NCI-H146 treated with DMSO at 0.1 percent for 48 hours (cell line): Measurements from ENCODE around the gene ARL4D.
"Not testable (repeated sequence)": the region's sequence is repeated elsewhere in the genome, so short reads cannot be mapped to it uniquely, and the experiment has no call there.

ENCODE experiments used
- DNase-seq: peaks from one replicate; lab custom pipeline; 2025; ENCODE audit not compliant: unreplicated experiment; lab: John Stamatoyannopoulos, UW

The ARL4D gene

DNA sequence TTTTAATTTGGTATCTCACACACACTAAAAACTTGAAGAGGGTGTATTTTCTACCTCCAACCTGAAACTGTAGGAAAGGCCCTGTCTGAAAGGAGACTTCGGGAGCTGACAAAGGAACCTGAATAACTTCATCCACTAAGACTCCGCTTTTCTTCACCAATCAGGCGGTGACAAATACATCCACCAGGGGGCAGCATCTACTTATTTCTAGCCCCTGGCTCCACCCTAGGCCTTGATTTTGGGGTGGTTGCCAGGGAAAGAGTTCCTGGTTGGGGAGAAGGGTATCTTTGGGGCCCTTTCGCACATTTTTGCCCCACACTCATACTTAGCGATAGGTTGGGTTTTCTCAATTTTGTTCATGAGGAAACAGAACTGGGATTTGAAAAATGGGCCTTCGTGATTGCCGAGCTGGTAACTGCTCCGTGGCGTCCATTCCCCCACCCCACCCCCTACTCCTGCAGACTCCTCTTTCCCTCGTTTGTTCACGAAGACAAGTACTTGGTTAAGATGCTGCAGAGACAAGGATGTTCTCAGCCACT, 4.8 kb upstream of the ARL4D start:
- DNase-seq: peak; percentile 35

DNA sequence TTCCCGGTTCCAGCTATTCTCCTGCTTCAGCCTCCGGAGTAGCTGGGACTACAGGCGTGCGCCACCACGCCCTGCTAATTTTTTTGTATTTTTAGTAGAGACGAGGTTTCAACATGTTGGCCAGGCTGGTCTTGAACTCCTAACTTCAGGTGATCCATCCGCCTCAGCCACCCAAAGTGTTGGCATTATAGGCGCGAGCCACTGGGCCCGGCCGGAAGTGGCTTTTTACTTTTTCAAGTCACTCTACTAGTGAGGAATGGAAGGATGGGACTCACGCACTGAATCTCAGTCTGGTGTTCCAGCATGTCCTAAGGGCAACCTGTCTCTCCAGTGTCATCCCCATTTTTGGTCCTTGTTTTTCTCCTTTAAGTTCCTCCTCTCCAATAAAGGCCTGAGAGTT, 4.1 kb upstream of the ARL4D start:
- not testable (repeated sequence) for DNase-seq

DNA sequence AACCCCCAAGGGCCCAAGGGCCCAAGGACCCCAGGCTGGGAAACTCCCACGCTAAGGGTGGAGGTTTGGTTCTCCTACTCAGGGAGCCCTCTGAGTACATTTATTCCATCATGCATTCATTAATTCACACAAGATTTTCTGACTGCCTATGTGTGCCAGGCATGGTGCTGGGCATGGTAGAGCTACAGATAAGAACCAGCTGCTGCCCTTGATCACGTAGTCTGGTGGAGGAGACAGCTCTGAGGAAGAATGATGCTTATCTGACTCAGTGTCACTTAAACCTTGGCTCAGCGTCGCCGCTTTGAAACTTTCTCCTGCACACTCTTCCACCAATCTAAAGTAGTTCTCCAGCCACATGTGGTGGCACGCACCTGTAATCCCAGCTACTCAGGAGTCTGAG, 3.6 kb upstream of the ARL4D start:
- DNase-seq: no peak

DNA sequence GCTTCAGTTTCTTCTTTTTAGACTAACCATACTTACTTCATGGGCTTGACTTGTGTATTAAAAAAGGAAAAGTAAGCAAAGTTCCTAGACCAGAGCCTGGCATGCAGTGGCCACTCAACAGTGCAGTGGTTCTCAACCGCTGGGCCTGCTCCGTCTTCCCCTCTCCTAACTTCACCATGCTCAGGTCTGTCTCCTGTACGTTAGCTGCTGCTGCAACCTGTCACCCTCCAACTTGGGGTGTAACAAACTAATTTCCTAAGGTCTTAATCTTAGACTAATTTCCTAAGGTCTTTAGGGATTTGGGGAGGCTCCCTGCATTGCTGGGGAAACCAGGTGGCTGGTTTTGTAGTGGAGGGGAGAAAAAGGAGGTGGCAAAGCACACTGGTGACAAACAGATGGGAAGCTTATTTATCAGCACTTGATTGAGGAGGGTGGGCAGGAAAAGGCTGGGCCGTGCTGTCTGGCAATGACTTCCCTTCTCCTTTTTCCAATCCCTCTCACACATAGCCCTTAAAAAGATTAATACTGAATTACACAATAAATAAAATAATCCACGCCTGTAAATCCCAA, 2.2 kb upstream of the ARL4D start:
- no peak for DNase-seq

DNA sequence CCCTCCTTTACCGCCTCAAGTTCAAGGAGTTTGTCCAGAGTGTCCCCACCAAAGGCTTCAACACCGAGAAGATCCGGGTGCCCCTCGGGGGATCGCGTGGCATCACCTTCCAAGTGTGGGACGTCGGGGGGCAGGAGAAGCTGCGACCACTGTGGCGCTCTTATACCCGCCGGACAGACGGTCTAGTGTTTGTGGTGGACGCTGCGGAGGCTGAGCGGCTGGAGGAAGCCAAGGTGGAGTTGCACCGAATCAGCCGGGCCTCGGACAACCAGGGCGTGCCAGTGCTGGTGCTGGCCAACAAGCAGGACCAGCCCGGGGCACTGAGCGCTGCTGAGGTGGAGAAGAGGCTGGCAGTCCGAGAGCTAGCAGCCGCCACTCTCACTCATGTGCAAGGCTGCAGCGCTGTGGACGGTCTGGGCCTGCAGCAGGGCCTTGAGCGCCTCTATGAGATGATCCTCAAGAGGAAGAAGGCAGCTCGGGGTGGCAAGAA, 1.1 kb downstream of the ARL4D start:
- DNase-seq: no peak

DNA sequence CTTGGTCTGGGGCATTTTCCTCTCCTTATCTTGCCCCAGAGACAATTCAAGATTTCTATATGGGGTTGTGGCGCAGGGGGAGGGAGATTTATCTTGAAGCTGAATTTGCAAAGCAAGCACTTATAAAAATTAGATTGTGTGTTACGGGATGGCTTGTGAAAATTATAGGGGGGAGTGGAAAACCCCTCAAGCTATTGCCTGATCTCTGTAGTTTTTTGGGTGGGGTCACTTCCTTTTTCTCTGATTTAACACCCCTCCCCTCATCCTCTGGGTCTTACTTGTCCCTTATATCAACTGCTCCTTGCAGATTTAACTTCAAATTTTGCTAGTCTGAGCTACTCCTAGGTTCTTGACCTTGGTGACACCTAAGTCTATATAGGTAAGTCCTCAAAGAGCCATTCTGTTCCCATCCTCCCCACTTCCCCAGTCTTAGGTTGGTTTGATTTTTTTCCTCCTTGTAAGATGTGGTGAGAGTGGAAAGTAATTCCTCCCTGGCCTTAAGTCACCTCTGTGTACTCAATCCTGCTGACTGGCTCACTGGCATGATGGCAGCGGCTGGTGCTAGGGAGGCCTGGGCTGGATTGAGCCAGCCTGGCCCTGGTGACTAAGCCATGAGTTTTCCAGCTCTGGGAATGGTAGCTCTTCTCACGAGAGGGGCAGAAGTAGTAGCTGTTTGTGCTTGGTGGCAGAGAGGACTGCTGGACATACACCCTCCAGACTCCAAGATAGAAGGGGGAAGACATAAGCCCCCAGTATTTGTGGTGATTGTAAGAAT, 2.3 kb downstream of the ARL4D start:
- DNase-seq: no peak

DNA sequence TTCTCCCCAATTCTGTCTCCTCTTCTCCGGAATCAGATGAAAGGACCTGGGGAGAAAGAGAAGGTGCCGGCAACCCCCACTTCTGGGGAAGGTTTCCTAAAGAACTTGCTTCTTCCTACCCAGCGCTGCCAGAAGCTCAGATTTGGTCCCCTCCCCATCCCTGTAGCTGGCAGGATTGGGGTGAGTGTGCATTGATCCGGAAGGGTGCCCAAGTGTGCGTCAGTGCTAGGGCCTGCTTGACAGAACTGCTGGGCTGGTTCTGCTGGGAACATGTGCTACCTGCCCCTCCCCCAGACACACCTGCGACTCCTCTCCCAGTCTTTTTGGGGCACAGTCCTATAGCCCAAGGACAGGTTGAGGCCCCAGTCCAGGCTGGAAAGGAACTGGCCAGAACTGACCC, 3.3 kb downstream of the ARL4D start:
- DNase-seq: no peak

DNA sequence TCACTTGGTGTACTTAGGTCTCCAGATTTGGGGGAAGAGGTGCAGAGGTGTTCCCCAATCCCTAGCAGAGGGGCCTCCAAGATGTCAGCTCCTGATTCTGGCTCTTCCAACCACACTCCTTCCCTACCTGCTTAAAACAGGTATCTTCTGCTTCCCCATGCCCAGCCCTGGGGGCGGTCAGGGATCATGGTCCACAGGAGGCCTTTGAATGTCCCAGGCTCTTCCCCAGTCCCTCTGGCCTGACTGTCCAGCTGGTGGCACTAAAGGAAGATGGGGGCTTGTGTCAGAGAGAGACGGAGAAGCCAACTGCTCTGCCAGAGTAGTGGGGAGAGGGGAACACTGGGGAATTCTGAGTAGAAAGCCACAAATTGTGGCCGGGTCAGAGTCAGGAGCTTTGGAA, 3.8 kb downstream of the ARL4D start:
- DNase-seq: no peak

DNA sequence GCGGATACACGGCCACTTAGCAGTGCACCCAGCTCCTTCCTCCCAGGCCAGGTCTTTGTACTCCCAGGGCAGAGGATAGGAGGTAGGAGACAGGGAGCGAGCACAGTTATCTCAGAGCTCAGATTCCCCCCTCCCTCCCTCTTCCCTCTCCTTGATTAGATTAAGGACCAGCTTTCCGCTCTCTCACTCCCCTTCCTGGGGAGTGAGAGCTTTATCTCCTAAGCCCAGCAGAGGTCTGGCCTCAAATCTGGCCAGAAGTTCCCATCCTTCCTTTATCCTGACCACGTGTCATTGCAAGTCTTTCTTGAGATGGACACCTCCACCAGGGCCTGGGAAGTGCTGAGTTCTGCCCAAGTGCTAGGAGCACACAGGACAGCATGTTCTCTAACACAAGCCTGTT, 5.1 kb downstream of the ARL4D start:
- DNase-seq: no peak

DNA sequence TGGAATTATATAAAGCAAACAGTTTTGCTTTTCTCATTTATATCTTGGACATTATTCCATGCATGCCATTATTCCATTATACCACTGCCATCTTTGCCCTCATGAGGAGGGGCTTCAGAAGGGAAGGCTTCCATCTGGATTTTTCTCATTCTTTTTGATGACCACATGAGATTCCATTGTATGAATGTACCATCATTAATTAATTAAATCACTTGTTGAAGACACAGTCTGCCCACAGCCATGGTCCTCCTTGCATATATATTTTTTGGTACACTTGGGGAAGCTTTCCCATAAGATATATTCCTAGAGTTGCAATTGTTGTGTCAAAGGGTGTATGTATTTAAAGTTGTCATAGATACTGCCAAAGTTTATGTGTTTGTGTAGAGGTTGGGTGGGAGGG, 7.1 kb downstream of the ARL4D start:
- DNase-seq: no peak

DNA sequence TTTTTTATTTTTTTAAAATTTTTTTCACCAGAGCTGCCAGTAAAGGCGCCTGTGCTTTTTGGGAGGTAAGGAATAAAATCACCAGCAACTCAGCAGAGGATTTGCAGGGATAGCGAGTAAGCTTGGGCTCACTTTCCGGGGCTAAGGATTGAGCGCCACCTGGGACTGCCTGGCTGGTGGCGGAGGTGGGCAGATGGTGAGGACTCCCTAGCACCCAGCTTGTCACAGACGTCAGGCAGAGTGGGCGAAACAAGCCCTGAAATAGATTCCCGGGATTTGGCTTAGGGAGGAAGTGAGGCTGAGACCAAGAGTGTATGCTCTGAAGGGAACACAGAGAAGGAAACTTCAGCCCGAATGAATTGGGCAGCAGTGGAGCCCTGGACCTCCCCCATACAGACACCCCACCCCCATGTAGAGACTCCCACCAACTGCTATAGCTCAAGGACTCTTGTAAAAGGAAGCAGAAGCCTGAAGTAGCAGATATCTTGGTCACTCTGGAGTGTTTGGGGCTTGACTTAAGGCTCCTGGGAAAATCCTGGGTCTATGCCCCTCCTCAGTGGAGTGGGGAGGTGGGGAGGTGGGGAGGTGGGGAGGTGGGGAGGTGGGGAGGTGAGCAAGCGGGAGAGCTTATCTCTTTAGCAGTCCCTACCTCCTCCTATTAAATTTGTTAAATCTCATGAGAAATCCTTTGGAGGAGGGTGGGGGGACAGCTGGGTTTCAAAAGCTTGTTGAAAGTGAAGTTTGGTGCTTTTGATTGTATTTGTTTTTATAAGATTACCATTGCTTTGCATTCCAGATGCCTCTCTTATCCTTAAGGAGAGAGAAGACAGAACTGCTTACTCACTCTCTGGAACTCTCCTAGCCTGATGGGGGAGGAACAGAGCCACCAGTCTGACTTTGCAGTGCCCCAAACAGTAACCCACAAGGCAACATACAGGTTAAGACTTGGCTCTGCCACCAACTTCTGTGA, 8.2 kb downstream of the ARL4D start:
- no peak for DNase-seq

DNA sequence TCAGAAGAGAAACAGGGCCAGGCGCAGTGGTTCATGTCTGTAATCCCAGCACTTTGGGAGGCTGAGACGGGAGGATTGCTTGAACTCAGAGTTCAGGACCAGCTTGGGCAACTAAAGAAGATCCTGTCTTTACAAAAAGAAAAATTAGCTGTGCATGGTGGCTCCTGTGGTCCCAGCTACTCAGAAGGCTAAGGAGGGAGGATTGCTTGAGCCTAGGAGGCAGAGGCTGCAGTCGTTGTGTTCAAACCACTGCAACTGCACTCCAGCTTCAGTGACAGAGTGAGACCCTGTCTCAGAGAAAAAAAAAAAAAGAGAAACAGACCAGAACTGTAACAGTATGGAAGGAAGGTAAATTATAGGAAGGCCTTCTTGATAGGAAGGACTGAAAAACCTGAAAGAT, 10.3 kb downstream of the ARL4D start:
- no peak for DNase-seq

DNA sequence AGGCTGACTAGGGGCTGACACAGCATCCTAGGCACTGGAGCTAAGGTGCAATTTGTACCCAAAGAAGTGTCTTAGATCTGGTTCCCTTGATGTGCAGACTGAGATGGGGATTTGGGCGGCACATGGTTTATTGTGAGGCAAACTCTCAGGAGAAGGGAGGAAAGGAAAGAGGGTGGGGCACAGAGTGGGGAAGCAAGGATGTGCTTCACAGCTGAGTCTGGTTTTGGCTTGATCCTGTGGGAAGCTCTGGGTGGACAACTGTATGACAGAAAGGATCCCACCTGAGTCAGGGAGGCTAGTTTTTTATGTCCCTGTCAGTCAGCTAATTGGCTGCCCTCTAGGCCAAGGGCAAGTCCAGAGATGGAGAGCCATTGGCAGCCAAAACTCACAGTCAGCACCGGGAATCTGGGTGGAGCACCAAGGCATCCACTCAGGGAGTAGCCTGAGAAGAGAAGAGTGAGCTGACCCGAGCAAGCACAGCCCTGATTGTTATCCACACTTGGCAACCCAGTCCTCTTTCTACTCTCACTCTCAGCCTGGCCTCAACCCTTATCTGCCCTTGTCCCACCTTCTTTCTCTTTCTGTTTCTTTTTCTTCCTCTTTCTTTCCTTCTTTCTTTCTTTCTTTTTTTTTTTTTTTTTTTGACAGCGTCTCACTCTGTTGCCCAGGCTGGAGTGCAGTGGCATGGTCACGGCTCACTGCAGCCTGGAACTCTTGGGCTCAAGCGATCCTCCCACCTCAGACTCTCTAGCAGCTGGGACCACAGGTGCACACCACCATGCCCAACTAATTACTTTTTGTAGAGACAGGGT, 12.0 kb downstream of the ARL4D start:
- DNase-seq: no peak

DNA sequence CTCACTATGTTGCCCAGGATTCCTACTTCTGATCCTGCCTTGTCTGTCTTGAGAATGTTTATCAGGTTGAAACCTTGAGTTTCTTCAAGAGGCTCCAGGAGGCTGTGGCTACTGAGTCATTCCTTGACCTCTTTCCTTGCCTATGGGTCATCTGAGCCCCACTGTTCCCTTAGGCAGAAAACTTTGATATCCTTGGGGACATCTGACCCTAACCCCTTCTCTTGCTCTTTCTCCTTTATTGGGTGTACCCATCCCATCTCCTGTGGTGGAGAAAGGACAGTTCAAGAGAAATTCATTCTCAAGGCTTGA, 12.5 kb downstream of the ARL4D start:
- no peak for DNase-seq

DNA sequence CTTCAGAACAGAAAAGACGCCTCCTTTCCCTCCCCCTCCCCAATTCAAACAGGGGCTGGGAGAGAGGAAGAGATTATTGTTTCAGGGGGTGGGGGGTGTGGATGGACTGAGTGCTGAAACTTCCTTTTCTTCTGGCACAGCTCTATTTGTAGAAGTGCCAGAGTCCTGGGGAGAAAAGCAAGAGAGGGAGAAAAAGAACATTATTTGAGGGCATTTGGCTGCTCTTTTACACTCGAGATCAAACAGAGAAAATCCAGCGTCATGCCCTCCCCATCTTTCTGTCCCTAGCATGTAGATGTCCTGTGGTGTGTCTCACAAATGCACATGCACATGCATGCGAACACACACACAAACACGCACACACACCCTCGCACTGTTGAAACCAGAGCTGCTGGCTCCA, 13.0 kb downstream of the ARL4D start:
- DNase-seq: no peak

DNA sequence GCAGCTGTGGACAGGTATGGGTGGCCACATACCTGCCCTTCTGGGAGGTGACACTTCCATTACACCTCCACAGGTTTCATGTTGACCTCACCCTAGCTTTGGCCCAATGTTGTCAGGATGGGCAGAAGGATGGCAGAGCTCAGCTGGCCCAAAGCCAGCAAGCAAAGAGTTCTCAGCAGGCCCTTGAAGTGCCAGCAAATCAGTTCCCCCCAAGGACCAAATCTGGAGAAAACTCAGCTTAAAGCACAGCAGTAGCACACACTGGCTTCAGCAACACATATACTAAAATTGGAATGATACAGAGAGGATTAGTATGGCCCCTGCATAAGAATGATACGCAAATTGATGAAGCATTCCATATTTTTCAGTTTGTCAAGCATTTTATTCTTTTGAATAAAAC, 13.4 kb downstream of the ARL4D start:
- no peak for DNase-seq

DNA sequence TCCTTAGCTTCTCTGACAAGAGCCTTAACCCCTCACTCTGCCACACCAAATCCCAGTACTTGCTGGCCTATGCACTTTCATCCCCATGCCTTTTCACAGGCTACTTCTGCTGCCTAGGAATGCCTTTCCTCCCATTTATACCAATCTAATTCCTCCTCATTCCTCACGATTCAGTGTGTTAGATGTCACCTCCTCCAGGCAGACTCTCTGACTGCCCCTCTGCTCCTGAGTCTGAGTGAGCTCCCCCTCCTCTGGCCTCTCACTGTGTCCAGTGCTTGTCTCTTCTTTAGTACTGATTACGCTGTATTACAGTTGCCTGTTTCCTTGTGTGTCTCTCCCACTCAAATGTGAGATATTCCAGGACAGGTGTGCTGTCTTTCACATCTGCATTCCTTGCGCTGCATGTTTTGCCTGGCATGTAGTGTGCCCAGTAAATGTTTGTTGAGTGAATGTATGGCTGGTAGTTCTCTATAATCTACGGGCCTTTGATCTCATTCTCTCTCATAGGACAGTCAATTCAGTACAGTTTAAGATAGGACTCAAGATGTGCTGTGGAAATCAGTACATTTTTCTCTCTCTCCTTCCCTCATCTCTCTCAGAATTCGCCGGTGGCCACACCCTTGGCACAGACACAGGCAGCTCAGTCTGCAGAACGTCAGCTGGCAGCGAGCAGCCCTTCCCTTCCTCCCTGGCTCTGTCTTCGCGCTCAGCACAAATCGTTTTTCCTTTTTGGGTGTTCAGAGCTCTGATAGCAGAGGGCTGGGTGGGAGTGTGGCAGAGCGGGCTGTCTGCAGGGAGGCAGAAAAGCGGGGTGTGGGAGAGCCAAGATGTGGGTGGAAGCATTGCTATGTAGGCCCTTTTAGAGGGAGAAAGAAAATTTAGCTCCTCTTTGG, 18.5 kb downstream of the ARL4D start:
- no peak for DNase-seq

DNA sequence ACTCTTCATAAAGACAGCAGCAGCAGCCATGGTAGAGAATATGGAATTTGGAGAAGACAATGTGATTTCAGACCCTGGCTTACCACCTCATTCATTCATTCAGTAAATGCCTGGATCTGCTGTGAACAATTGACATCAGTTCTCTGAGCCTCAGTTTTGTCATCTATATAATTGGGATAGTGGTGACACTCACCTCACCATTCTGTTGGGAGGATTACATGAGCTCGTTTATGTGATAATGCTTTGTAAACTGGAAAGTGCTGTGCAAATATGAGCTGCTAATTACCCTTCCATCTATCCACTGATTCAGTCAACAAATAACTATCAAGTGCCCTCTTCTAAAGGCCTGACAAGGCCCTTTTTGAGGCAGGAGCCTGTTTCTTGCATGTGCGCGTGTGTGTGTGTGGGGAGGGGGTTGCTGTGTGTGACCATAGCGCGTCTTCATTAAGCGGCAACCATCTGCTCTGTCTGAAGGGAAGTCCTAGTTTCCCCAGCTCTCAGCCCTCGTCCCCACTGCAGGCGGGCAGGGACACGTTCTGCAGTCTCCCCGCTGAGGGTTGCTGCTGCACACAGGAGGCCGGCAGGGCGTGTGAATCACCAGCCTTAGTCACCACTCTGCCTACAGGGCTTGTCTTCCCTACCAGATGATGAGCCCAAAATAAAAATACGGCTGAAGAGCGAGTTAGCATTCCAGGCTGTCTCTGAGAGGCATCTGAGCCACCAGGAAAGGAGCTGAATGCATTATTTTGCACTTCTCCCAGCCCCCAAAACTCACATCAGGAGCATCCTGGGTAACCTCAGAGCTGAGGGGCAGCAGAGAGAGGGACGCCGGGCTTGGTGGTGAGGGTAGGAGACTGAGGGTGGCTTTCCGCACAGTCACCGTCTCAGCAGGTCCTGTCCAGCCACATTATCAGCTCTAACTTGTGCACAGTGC, 19.9 kb downstream of the ARL4D start:
- DNase-seq: peak; percentile 45
